DOHH2 (cell line): ENCODE data around the gene MROH7.

Experiments used
- EZH2phosphoT487 ChIP-seq: fragments of 200-600 bp; sonication (generic); IDR thresholded peaks from 2 replicates; pipeline ENCODE4 v1.6.1; 2017; ENCODE audit warnings: borderline replicate concordance, mild to moderate bottlenecking, antibody characterized with exemption, low read length, moderate library complexity, mixed read lengths
- TF ChIP-seq, protein P1 (sequence below): fragments of 200-600 bp; sonication (generic); IDR thresholded peaks from one replicate; pipeline ENCODE4 v1.5.1; 2014; ENCODE audit warnings: antibody characterized with exemption, mild to moderate bottlenecking, low read depth, low read length; ENCODE audit not compliant: poor library complexity, severe bottlenecking

DNA sequence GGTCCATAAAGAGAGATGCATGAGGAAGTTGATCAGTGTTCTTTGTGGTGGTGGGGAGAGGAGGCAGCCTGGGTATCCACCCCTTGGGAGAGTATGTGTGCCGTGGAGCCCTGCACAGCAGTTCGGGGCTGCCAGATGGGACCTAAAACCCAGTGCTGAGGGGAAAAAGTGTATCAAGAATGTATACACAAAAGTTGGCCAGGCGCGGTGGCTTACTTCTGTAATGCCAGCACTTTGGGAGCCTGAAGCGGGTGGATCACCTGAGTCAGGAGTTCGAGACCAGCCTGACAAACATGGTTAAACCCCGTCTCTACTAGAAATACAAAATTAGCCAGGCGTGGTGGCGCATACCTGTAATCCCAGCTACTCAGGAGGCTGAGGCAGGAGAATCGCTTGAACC, 70.0 kb downstream of the MROH7 start:
- TF ChIP-seq EZH2phosphoT487 = no peak
- TF ChIP-seq, protein P1, sequence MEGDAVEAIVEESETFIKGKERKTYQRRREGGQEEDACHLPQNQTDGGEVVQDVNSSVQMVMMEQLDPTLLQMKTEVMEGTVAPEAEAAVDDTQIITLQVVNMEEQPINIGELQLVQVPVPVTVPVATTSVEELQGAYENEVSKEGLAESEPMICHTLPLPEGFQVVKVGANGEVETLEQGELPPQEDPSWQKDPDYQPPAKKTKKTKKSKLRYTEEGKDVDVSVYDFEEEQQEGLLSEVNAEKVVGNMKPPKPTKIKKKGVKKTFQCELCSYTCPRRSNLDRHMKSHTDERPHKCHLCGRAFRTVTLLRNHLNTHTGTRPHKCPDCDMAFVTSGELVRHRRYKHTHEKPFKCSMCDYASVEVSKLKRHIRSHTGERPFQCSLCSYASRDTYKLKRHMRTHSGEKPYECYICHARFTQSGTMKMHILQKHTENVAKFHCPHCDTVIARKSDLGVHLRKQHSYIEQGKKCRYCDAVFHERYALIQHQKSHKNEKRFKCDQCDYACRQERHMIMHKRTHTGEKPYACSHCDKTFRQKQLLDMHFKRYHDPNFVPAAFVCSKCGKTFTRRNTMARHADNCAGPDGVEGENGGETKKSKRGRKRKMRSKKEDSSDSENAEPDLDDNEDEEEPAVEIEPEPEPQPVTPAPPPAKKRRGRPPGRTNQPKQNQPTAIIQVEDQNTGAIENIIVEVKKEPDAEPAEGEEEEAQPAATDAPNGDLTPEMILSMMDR = no peak
